IPS DF 6.9 (cell line): ENCODE measurements around the gene CBLIF.
"Not testable (repeated sequence)": the region's sequence is repeated elsewhere in the genome, so short reads cannot be mapped to it uniquely, and the experiment has no call there.

Experiments
- DNase-seq: peaks from one replicate; pipeline ENCODE4 v3.0.0-alpha.2; 2013; ENCODE audit warnings: low read depth, low spot score
- H3K27ac ChIP-seq: one replicate; pipeline ENCODE4 v1.5.1; 2013; ENCODE audit warnings: low read length, control low read depth
- H3K27me3 ChIP-seq: 2 replicates; pipeline ENCODE4 v1.6.1; 2013; ENCODE audit warnings: mild to moderate bottlenecking, low read length; ENCODE audit not compliant: control insufficient read depth, insufficient read depth
- H3K36me3 ChIP-seq: 2 replicates; pipeline ENCODE4 v1.6.1; 2013; ENCODE audit warnings: low read length; ENCODE audit not compliant: control insufficient read depth, insufficient read depth
- H3K4me1 ChIP-seq: 2 replicates; pipeline ENCODE4 v1.6.1; 2013; ENCODE audit warnings: low read length; ENCODE audit not compliant: control insufficient read depth, insufficient read depth
- H3K4me3 ChIP-seq: 2 replicates; pipeline ENCODE4 v1.5.1; 2013; ENCODE audit warnings: mild to moderate bottlenecking, low read length
- H3K9me3 ChIP-seq: 2 replicates; pipeline ENCODE4 v1.6.1; 2013; ENCODE audit warnings: low read length, inconsistent platforms; ENCODE audit not compliant: control insufficient read depth, insufficient read depth
- WGBS: extraction: QIAGEN DNeasy Blood & Tissue Kit; methylation state at CpG from one replicate; pipeline ENCODE4 v1.1.7; 2013; ENCODE audit warnings: mixed read lengths, missing lambda C conversion rate; ENCODE audit not compliant: insufficient read length, insufficient coverage; 5-methylcytosine and 5-hydroxymethylcytosine counted together

Gene CBLIF

GRCh38 chr11:59845399-59845798 lies at the start of gene CBLIF:
Gene CBLIF (minus strand): TSS chr11:59845499. CDS start chr11:59845453, 46 bp downstream.
- H3K27ac ChIP-seq, result no peak within 1 kb of the TSS
- WGBS, result no CpG with 5 or more reads among the region's 4 CpGs
- no peaks in the 10 kb centered on the region for H3K9me3 ChIP-seq
- H3K27me3 ChIP-seq, result no peaks in the 10 kb centered on the region
- no peaks in the 10 kb centered on the region for H3K4me1 ChIP-seq
- DNase-seq, result no peak
- H3K4me3 ChIP-seq, result no peak within 1 kb of the TSS
- H3K36me3 ChIP-seq, result no peaks in the 10 kb centered on the region

GRCh38 chr11:59894616-59895015 lies 49.3 kb upstream of the CBLIF start:
- H3K36me3 ChIP-seq, result no peaks in the 10 kb centered on the region
- H3K4me1 ChIP-seq, result peaks cover 2% of the 10 kb centered on the region; the same call in 1 of the 2 replicates
- no peaks in the 10 kb centered on the region for H3K9me3 ChIP-seq
- no peak for DNase-seq
- H3K27ac ChIP-seq, result no peak overlapping the region
- no peak overlapping the region for H3K4me3 ChIP-seq
- no CpG with 5 or more reads among the region's 1 CpG for WGBS
- no peaks in the 10 kb centered on the region for H3K27me3 ChIP-seq

DNA sequence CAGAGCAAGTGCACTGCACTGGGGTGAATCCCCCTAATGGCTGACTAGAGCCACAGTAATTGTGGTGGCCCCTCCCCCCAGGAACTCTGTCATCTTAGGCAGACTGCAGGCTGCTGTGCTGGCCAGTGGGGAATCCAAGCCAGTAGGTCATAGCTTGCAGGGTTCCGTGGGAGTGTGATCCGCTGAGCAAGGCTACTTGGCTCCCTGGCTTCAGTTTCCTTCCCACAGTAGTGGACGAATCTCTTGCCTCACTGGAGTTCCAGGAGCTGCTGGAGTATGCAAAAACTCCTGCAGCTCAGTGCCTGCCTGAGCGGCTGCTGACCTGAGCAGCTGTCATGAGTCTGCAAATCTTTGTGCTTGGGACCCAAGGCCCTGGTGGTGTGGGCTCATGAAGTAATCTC lies 46.5 kb upstream of the CBLIF start:
- Histone ChIP-seq H3K36me3 (no peaks in the 10 kb centered on the region), H3K4me1 (peaks cover 2% of the 10 kb centered on the region; the same call in 1 of the 2 replicates), H3K4me3 (no peak overlapping the region), H3K27ac (no peak overlapping the region), H3K9me3 (no peaks in the 10 kb centered on the region), H3K27me3 (no peaks in the 10 kb centered on the region)
- no peak for DNase-seq
- no CpG with 5 or more reads among the region's 4 CpGs for WGBS

DNA sequence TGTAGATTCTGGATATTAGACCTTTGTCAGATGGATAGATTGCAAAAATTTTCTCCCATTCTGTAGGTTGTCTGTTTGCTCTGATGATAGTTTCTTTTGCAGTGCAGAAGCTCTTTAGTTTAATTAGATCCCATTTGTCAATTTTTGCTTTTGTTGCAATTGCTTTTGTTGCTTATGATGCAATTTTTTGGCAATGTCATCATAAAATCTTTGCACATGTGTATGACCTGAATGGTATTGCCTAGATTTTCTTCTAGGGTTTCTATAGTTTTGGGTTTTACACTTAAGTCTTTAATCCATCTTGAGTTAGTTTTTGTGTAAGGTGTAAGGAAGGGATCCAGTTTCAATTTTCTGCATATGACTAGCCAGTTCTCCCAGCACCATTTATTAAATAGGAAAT lies 41.9 kb upstream of the CBLIF start:
- H3K9me3 ChIP-seq, DNase-seq, H3K36me3 ChIP-seq, H3K27me3 ChIP-seq, H3K4me3 ChIP-seq, H3K4me1 ChIP-seq, H3K27ac ChIP-seq: not testable (repeated sequence)

DNA sequence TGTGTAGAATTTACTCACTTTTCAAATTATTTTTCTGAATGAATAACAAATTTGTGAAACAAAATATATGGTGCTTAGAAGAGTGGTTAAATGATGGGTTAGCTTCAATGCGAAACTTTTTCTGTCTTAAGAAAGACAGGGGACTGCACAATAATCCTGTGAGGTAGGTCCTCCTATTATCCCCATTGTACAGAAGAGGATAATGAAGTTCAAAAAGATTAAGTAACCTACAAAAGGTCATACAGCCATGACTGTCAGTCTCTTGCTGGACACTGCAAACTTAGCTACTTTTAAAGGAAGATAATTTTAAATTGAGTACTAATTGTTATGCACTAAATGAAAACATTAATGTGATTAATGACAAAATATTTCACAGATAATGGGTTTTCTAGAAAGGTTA lies 38.3 kb upstream of the CBLIF start:
- Histone ChIP-seq H3K27ac (no peak overlapping the region), H3K27me3 (no peaks in the 10 kb centered on the region), H3K36me3 (no peaks in the 10 kb centered on the region), H3K9me3 (no peaks in the 10 kb centered on the region), H3K4me1 (no peaks in the 10 kb centered on the region), H3K4me3 (no peak overlapping the region)
- no CpG with 5 or more reads among the region's 1 CpG for WGBS
- no peak for DNase-seq

DNA sequence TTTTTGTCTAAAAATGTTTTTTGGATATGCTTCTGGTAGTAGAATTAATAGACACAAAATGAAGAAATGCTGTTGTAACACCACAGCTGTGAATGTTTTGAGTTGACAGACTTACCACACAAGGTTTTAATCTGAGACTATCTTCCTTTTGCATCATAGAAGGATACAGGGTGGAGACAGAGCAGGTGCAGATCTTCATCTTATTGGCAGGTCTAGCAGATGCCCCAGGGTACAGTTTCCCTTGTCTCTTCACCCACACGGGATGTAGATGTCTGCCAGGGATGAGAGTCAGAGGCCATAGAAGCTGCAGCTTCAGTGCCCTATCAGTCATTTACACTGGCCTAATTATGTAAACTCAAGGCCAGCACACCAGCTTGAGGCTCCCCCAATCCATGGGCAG lies 34.3 kb upstream of the CBLIF start:
- Histone ChIP-seq H3K27ac (no peak overlapping the region), H3K36me3 (no peaks in the 10 kb centered on the region), H3K4me1 (no peaks in the 10 kb centered on the region; the same call in 1 of the 2 replicates), H3K27me3 (no peaks in the 10 kb centered on the region), H3K4me3 (no peak overlapping the region), H3K9me3 (no peaks in the 10 kb centered on the region)
- WGBS, result no CpG with 5 or more reads among the region's 1 CpG
- DNase-seq, result no peak

GRCh38 chr11:59878575-59878974 lies 33.3 kb upstream of the CBLIF start, which contains the start of gene OOSP3:
Gene OOSP3 (plus strand): TSS chr11:59878782. CDS start chr11:59878809, 27 bp downstream.
- Histone ChIP-seq H3K27me3 (no peaks in the 10 kb centered on the region), H3K9me3 (no peaks in the 10 kb centered on the region), H3K36me3 (no peaks in the 10 kb centered on the region), H3K4me3 (no peak within 1 kb of the TSS), H3K4me1 (no peaks in the 10 kb centered on the region; the same call in 1 of the 2 replicates), H3K27ac (no peak within 1 kb of the TSS)
- no peak for DNase-seq
- no CpG with 5 or more reads among the region's 5 CpGs for WGBS

DNA sequence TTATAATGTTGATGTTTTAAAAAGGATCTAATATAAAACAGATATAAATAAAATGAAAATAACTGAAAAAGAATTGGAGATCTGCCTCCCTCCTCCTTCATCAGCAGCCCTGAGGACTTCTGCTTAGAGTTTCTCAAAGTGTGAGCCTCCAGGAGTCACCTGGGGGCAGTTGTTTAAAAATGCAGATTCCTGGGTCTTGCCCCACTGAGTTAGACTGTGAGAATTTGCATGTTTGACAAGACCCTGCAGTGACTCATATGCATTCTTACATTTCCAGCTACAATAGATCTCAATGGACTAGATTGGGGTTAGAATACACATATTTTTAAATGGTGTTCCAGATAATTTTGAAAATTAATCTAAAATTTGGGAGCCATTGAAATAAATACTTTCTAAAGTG lies 32.5 kb upstream of the CBLIF start:
- Histone ChIP-seq H3K36me3 (no peaks in the 10 kb centered on the region), H3K4me1 (no peaks in the 10 kb centered on the region; the same call in 1 of the 2 replicates), H3K4me3 (no peak overlapping the region), H3K9me3 (no peaks in the 10 kb centered on the region), H3K27ac (no peak overlapping the region), H3K27me3 (no peaks in the 10 kb centered on the region)
- DNase-seq, result no peak

DNA sequence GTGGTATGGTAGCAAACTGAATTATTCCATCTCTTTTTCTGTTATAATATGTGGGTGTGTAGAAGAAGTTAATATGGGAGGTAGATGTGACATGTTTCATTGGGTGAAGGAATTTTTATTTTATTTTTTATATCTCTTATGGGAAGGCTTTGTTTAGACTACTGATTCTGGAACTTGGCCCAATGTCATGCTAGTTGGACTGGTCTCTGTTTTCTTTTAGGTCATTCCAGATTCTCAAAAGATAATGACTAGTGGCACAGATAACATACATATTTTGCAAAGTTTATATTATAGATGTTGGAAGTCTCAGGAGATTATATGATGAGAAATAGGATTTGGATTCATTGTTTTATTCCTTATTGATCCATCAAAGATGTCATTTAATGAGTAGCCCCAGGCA lies 32.0 kb upstream of the CBLIF start:
- Histone ChIP-seq H3K36me3 (no peaks in the 10 kb centered on the region), H3K27me3 (no peaks in the 10 kb centered on the region), H3K4me1 (no peaks in the 10 kb centered on the region; the same call in 1 of the 2 replicates), H3K4me3 (no peak overlapping the region), H3K9me3 (no peaks in the 10 kb centered on the region), H3K27ac (no peak overlapping the region)
- DNase-seq, result no peak

GRCh38 chr11:59875856-59876519 lies 30.7 kb upstream of the CBLIF start:
- Histone ChIP-seq H3K36me3 (no peaks in the 10 kb centered on the region), H3K27ac (no peak overlapping the region), H3K27me3 (no peaks in the 10 kb centered on the region), H3K4me3 (no peak overlapping the region), H3K4me1 (no peaks in the 10 kb centered on the region; the same call in 1 of the 2 replicates), H3K9me3 (no peaks in the 10 kb centered on the region)
- DNase-seq, result no peak
- WGBS, result no CpG with 5 or more reads among the region's 9 CpGs

DNA sequence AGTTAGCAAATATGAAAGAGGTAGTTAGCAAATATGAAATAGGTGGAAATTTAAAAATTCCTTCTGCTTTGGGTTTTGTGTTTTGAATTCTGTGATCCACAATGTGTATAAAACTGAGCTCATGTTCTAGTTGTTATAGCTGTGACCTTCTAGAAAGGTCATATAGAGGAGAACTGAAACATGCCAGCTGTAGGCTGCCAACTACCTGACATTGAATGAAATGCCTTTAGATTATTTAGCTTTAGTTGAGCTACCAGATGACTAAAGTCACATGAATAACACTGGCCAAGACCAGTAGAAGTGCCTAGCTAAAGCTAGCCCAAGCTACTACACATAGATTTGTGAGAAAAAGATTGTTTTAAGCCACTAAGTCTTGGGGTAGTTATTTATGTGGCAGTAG lies 26.8 kb upstream of the CBLIF start:
- H3K4me1 ChIP-seq, result no peaks in the 10 kb centered on the region
- H3K9me3 ChIP-seq, result no peaks in the 10 kb centered on the region
- DNase-seq, result no peak
- no peaks in the 10 kb centered on the region for H3K36me3 ChIP-seq
- H3K27ac ChIP-seq, result no peak overlapping the region
- H3K4me3 ChIP-seq, result no peak overlapping the region
- no peaks in the 10 kb centered on the region for H3K27me3 ChIP-seq
